BJ (cell line): ENCODE data around the gene RXRG. TPM values are rescaled to one million over a fixed set of nuclear protein-coding genes. Genes with fewer than 3 reads are reported as not detected.
A peak's percentile ranks its signal among the peaks of the same experiment; 100 is the strongest.

Experiments used
- CTCF ChIA-PET: fragments of 350-600 bp; formaldehyde crosslinking; extraction: SDS; loops from one replicate; lab custom pipeline; 2021; ENCODE audit warnings: antibody characterized with exemption, inconsistent platforms; lab: Yijun Ruan, JAX
- POLR2A ChIA-PET: fragments of 300-600 bp; sonication (Branson Sonifier 250); formaldehyde crosslinking; extraction: SDS; loops from one replicate; lab custom pipeline; 2021; ENCODE audit warnings: antibody characterized with exemption; lab: Charles Lee
- DNase-seq: peaks from one replicate; pipeline ENCODE4 v3.0.0-alpha.2; 2011; ENCODE audit warnings: low read depth
- H3K27me3 ChIP-seq: 2 replicates; pipeline ENCODE4 v1.6.0; 2011; ENCODE audit warnings: low read length; ENCODE audit not compliant: control insufficient read depth, insufficient read depth
- H3K36me3 ChIP-seq: 2 replicates; pipeline ENCODE4 v1.5.1; 2011; ENCODE audit warnings: low read length; ENCODE audit not compliant: control insufficient read depth, insufficient read depth
- H3K4me3 ChIP-seq: 2 replicates; pipeline ENCODE4 v1.5.1; 2011; ENCODE audit warnings: low read depth, mild to moderate bottlenecking, control low read depth, low read length
- CTCF ChIP-seq: IDR thresholded peaks from 2 replicates; pipeline ENCODE4 v1.5.1; 2011; ENCODE audit warnings: low read depth, mild to moderate bottlenecking, control low read depth, inconsistent platforms, low read length, moderate library complexity; ENCODE audit not compliant: insufficient read depth
- polyA plus RNA-seq: library from polyadenylated mRNA; depleted of rRNA; stranded (reverse); fragments of >200 nt; gene quantifications from 2 replicates; pipeline ENCODE4 v1.2.3, GENCODE V29; 2011

Gene RXRG
- polyA plus RNA-seq, 1 experiment = not detected

GRCh38 chr1:165369255-165369848, 75.6 kb downstream of the RXRG start:
- Histone ChIP-seq H3K27me3 (peaks cover under 1% of the 10 kb centered on the region), H3K36me3 (no peaks in the 10 kb centered on the region), H3K4me3 (no peak overlapping the region)
- CTCF ChIA-PET = interaction anchor here (0.5 to 5.6 kb wide), 25 partner anchors 6 to 1222 kb away, joined by 3 to 59 read pairs (median 5); no protein-coding TSS in a partner anchor
- no peak for DNase-seq
- POLR2A ChIA-PET = no interaction called here
- TF ChIP-seq CTCF = peak; percentile 95

DNA sequence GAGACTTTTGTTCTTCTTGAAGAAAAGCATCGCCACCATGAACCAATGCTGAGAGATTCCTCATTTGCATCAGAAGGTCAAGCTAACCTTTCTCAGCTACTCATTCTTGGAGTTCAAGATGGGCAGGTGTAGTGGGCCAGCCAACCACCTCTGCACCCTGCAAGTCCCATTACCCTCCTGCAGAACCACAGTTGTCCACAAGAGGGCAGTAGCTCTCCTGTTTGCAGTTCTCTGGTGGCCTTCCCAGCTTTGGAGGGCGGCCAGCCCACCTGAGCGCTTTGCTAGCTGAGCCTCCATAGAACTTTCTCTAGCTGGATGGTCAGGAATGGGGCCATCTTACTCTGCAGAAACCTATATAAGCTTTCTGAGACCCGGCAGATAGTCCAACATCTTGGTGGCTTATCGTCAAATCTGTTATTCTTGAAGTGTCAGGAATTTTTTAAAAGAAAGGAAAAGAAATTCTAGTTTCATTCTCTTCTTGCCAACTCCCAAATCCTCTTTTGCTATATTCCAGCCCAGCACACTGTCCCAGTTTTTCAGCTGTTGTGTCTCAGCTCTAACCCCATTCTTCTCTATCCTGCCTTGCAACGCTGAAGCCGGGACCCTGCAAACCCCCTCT, 77.4 kb downstream of the RXRG start:
- no peak overlapping the region for H3K4me3 ChIP-seq
- POLR2A ChIA-PET = no interaction called here
- CTCF ChIA-PET = interaction anchor here (0.6 to 5.6 kb wide), 32 partner anchors 8 to 802 kb away, joined by 3 to 59 read pairs (median 6); partner anchors contain the start of gene LMX1A
- no peak for DNase-seq
- peak; percentile 95 for TF ChIP-seq CTCF
- no peaks in the 10 kb centered on the region for H3K36me3 ChIP-seq
- H3K27me3 ChIP-seq = no peaks in the 10 kb centered on the region; the same call in none of the 2 replicates

DNA sequence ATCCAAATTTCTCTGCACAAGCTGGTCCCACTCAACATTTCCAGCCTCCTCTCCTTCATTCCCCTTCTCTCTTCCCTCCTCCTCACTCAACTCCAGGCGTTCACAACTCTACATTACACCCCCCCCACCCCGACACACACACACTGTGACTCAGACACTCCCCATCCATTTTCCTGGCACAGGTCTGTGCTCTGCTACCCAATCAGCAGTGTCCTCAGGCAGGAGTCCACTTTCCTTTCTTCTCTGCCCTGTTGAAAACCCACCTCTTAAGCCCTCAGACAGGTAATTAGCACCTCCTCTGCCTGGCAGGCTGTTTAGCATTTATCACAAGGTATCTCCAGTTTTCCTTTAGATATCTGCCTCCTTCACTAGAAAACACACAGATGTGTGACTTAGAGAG, 79.6 kb downstream of the RXRG start:
- Histone ChIP-seq H3K27me3 (no peaks in the 10 kb centered on the region; the same call in none of the 2 replicates), H3K4me3 (no peak overlapping the region), H3K36me3 (no peaks in the 10 kb centered on the region)
- CTCF ChIA-PET = interaction anchor here (0.7 to 5.6 kb wide), 3 partner anchors 15 to 228 kb away, joined by 3 to 59 read pairs (median 3); no protein-coding TSS in a partner anchor
- TF ChIP-seq CTCF = no peak
- DNase-seq = no peak
- POLR2A ChIA-PET = no interaction called here

GRCh38 chr1:165364568-165365133, 80.3 kb downstream of the RXRG start:
- CTCF ChIA-PET = interaction anchor here (0.7 to 5.6 kb wide), 4 partner anchors 14 to 229 kb away, joined by 3 to 59 read pairs (median 3); no protein-coding TSS in a partner anchor
- no peaks in the 10 kb centered on the region; the same call in none of the 2 replicates for H3K27me3 ChIP-seq
- H3K4me3 ChIP-seq = no peak overlapping the region
- no peaks in the 10 kb centered on the region for H3K36me3 ChIP-seq
- no peak for TF ChIP-seq CTCF
- POLR2A ChIA-PET = no interaction called here
- DNase-seq = no peak

GRCh38 chr1:165356876-165357275, 88.0 kb downstream of the RXRG start:
- no peaks in the 10 kb centered on the region for H3K36me3 ChIP-seq
- DNase-seq = no peak
- ChIA-PET CTCF (interaction anchor here (1.7 kb wide), 1 partner anchor 11 kb away, joined by 10 read pairs; no protein-coding TSS in a partner anchor), POLR2A (no interaction called here)
- no peak overlapping the region for H3K4me3 ChIP-seq
- TF ChIP-seq CTCF = no peak
- H3K27me3 ChIP-seq = peaks cover 33% of the 10 kb centered on the region
